GM18505 (cell line): ENCODE data around the gene SLC22A31.

Experiments used
- ATAC-seq: cut with Tn5 transposase; IDR thresholded peaks from one replicate; pipeline ENCODE4 v1.9.1; 2021; ENCODE audit not compliant: unreplicated experiment
- POLR2A ChIP-seq: IDR thresholded peaks from 4 replicates; pipeline ENCODE4 v1.6.1; 2011; ENCODE audit warnings: borderline replicate concordance; ENCODE audit not compliant: insufficient read depth, insufficient read length; ENCODE audit errors: extremely low read depth

The SLC22A31 gene

DNA sequence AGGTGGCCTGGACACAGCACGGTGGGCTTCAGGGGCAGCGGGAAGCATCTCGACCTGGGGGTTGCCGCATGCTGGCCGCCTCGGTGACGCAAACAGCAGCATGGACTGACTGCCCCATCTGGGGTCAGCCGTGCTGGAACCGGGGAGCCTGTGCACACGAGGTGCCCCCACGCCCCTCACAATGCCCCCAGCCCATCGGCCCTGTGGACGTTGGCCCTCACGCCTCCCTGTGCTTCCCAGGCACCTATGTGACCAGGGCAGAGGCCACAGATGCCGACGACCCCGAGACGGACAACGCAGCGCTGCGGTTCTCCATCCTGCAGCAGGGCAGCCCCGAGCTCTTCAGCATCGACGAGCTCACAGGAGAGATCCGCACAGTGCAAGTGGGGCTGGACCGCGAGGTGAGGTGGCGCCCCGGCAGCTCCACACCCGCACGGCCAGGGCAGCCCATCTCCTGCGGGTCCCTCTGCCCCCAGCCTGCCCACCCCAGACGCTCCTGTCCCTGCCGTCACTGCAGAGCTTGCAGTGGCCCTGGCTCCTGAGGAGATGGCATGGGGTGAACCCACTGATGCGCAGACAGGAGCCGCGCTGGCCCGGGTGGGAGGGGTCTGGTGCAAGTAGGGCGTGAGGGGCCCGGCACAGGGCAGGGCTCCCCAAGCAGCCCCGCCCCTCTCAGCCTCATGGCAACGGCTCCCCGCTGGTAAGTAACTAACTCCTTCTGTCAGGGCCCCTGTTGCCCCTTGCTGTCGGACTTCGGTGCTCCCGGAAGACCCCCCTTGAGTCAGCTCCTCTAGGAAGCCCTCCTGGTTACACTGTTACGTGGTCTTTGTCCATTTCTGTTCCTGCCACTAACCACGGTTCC, 15.2 kb downstream of the SLC22A31 start:
- no peak for TF ChIP-seq POLR2A
- no peak for ATAC-seq

DNA sequence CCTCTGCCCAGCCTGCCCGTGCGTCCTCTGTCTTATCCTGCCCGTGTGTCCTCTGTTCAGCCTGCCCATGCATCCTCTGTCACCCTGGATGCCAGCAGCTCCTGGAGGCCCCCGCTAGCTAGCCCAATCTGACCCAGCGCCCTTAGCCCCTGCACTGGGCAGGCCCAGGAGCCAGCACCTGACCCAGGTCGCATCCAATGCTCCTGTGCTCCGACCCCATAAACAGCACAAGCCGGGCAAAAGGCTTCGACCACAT, 15.7 kb downstream of the SLC22A31 start:
- TF ChIP-seq POLR2A, result no peak

DNA sequence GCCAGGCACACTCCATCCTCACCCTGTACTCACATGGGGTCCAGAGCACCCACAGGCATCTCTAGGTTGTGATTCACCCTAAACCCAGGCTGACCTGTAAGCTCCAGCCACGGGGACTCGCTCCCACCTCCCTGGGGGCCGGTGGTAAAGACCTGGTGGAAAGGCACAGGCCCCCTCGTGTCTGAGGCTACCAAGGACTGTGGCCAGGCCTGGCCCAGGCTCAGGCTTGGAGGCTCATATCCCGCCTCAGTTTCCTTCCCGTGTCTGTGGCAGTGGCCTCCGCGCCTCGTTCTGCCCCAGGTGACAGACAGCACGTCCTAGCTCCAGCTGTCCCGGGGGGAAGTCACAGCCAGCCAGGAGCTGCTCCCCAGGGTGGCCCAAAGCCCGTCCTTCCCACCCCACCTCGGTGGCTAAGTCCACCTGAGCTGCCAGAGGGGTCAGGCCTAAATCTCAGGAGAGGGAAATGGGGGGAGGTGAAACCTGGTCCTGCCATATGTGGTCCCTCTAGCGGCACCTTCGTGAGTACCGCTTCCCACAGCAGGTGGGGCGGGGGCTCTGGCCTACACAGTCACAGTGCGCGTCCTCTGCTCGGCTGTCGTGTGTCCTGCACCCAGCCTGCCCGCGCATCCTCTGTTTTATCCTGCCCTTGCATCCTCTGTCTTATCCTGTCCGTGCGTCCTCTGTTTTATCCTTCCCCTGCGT, 16.2 kb downstream of the SLC22A31 start:
- no peak for TF ChIP-seq POLR2A
- no peak for ATAC-seq

More for the DNA sequence above, 15.7 kb downstream of the SLC22A31 start:
- ATAC-seq, result no peak

DNA sequence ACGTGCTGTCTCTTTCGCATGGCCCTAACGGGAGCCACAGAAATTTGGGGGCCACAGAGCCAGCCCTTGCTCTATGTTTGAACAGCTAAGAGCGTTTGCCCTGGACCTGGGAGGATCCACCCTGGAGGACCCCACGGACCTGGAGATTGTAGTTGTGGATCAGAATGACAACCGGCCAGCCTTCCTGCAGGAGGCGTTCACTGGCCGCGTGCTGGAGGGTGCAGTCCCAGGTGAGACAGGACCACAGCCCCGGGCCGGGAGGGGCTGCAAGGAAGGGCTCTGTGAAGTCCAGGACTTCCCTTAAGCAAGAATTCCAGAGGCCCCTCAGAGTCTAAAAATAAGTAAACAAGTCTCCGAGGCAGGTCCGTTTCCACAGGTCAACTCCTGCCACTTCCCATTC, 16.9 kb downstream of the SLC22A31 start:
- no peak for ATAC-seq
- no peak for TF ChIP-seq POLR2A

DNA sequence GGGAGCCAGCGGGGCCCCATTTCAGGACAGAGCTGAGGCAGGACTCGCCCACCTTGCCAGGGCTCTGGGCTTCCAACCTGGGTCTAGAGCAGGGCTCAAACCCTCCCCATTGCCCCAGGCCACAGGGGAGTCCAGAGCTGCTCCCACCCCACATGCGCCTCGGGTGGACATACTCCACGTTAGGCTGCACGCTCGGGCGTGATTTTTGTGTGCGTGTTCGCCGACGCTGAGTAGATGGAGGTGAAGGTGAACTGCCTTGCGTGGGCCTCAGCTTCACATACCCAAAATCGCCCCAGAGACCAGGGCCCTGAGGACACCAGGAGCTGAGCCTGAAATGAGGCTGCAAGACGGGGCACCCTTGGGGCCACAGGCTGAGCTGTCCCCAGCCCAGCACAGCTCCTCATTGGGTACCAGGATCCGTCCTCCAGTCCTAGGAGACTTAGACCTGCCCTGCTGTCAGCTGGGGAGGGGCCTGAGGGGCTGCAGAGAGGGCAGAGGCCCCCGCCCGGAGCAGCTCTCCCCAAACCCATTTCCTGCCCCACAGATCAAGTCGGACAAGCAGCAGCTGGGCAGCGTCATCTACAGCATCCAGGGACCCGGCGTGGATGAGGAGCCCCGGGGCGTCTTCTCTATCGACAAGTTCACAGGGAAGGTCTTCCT, 20.6 kb downstream of the SLC22A31 start:
- TF ChIP-seq POLR2A, result no peak
- ATAC-seq, result no peak

DNA sequence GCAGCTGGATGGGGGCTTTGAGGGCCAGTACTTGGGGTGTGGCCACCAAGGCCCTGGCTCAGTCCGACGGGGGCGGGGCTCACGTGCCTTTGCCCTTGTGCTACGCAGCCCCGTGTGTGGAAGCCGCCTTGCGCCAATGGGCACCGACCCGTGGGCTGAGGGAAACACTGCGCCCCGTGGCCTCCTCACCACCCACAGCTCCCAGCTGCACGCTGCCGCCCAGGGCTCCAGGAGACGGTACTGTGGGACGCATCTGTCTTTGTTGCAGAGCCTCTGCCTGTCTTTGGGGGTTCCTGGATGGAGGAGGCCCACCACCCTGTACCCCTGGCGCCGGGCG, 21.2 kb downstream of the SLC22A31 start:
- no peak for ATAC-seq
- no peak for TF ChIP-seq POLR2A

DNA sequence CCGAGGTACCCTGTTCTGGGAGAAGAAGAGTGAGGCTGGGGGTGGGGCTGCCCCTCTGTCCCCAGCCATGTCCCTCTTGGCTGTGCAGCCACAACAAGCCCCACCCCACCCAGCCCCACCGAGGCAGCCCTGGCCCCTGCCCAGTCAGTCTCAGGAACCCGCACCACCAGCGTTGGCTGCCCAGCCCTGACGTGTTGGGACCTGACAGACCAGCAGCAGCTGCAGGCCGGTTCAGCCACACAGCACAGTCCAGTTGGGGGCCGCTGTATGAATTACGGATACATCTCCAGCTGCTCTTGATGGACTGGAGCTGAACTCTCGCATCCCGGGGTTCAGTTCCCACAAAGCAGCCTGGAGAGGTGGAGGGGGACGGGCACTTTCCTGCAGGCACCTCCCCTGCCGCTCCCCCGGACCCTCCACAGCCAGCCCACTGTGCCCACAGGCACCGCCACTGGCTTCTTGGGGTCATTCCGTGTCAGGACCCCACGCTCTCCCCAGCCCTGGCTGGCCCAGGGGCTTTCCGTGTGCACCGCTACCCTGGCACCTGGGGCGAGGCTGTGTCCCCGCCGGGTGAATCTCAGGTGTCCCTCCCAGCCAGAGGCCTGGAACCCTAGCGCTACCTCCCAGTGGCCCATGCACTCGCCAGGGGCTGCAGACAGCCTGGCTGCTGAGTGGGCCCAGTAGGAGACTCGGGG, 21.7 kb downstream of the SLC22A31 start:
- TF ChIP-seq POLR2A, result no peak

DNA sequence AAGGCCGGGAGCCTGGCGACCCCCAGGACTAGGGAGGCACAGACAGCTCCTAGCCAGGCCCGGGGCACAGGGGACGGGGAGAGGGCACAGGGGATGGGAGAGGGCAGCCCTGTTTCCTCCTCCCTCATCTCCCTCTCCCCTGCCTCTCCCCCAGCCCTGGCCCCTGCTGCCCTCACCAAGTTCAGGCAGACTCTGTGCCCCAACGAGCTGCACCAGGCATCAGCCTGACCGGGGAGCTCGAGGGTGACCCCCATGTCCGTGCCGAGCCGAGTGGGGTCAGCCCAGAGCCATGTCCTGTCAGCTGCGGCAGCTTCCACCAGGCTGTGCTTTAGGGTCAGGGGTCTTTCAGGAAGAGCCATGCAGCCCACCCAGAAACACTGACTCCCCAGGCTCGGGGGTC, 22.8 kb downstream of the SLC22A31 start:
- no peak for TF ChIP-seq POLR2A
- ATAC-seq, result no peak

More for the DNA sequence above, 21.7 kb downstream of the SLC22A31 start:
- no peak for ATAC-seq

DNA sequence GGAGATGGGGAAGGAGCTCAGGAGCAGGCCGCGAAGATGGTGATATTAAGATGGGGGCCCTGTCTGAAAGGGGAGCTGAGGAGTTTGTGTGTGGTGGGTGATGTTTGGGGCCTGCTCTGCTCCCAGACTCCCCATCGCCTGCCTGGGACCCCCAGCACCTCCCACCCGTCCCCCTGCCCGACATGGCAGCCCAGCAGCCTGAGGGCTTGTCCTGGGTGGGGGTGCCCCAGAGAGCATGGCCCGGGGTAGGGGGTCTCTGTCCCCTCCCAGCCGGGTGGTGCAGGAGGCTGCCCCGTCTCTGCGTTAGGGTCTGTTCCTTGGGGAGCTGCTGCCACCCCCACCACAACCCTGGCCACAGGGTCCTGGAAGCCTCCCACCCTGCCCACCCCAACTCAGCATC, 23.6 kb downstream of the SLC22A31 start:
- no peak for ATAC-seq
- no peak for TF ChIP-seq POLR2A

DNA sequence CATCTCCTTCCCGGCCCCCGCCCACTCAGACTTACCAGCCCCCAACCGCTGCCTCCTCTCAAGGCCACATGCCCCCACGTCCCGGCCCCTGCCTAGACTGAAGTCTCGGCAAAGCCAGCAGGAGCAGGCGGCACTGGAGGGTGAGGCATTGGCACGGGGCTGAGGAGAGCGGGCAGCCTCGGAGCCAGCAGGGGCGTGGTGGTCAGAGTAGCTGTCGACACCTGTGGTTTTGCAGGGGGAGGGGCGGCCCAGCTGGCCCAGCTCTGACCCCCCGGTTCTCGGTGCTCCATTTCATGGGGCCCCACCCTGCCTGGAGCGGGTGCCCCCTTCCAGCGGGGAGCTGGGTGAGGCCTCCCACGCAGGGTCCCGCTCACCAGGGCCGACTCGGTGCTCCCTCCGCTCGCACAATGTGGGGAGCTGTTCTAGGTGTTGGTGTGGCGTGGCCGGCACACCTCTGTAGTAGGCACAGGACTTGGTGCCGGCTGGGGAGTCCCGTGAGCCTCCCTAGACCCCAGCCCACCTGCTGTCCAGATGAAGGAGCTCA, 24.1 kb downstream of the SLC22A31 start:
- TF ChIP-seq POLR2A, result no peak
- ATAC-seq, result no peak

DNA sequence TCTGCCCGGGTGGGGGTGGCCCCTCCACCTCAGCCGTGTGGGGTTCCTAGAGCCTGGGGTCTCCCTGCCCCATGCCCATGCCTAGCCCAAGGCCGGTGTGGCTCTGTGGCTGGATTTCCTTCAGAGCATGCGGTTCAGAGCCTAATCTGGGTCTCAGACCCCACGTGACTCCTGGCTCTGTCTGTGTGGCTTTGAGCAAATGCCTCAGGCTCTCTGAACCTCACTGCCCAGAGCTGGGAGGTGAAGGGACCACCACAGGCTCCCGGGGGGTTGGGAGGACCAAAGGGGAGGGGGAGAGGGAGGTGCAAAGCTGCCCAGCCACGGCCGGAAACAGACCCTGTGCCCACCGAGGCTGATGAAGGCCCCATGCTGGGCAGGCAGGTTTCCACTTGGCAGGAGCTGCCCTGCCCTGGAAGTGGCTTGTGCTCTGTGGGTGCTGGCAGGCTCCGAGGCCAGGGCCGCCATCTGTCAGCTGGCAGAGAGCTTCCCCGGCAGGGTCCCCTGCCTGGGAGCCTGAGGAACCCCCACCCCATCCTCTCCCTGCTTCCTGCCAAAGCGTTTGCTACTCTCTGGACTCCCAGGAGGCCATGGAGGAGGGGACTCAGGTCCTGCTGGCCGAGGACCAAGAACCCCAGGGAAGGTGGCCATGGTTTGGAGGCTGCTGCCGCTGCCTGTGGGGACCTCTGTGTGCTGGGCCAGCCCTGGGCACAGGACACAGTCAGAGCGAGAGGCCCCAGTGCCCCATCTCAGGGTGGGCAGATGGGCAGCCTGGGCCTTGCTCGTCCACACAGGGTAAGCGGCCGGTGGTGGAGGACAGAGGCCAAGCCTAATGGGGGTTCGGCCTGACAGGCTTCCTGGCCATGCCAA, 24.8 kb downstream of the SLC22A31 start:
- ATAC-seq, result no peak
- no peak for TF ChIP-seq POLR2A

DNA sequence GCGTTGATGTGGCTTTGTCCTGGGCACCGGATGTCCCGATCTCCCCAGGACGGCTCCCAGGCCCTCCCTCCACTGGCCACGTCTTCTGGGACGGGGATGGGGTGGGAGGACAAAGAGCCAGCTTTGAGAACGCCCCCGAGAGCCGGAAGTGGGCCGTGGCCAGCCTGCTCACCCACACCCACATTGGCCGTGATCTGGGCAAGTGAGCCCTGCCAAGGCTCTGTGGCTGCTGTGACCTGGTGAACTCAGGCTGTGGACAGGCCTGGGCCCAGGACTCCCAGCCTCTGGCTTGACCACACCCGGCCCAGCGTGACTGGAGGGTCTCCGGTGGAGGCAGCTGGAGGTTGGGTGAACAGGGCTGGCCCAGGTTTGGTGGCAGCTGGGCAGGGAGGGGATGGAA, 25.5 kb downstream of the SLC22A31 start:
- no peak for ATAC-seq

More for the DNA sequence above, 25.5 kb downstream of the SLC22A31 start:
- TF ChIP-seq POLR2A, result no peak
